NOMO-1 treated with dmso at 0.1 percent for 144 hours (cell line): Measurements from ENCODE around the gene PRODH2.

Experiments
- DNase-seq: peaks from one replicate; lab custom pipeline; 2025; ENCODE audit not compliant: unreplicated experiment; lab: John Stamatoyannopoulos, UW

Gene PRODH2, protein sequence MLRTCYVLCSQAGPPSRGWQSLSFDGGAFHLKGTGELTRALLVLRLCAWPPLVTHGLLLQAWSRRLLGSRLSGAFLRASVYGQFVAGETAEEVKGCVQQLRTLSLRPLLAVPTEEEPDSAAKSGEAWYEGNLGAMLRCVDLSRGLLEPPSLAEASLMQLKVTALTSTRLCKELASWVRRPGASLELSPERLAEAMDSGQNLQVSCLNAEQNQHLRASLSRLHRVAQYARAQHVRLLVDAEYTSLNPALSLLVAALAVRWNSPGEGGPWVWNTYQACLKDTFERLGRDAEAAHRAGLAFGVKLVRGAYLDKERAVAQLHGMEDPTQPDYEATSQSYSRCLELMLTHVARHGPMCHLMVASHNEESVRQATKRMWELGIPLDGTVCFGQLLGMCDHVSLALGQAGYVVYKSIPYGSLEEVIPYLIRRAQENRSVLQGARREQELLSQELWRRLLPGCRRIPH

GRCh38 chr19:35812220-35813042, at the start of gene PRODH2:
PRODH2 (minus strand) TSS chr19:35812845; CDS start chr19:35812805, 40 bp downstream.
- DNase-seq: no peak

DNA sequence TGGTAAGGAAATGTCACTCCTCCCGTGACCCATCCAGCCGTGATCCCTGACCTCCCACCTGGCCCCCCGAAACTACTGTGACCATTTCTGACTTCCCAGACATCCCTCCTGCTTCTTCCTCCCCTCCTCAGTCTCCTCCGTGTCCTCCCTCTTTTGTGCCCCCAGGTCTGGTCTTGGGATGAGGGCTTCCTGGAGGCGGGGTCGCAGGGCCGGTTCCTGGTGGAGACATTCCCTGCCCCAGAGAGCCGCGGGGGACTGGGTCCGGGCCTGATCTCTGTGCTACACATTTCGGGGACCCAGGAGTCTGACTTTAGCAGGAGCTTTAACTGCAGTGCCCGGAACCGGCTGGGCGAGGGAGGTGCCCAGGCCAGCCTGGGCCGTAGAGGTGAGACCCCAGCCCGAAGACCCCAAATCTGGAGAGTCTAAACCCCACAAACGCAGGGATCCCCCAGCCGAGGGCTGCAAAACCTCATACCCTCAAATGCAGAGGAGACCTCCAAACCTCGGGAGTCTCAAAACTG, 49.1 kb upstream of the PRODH2 start:
- DNase-seq: no peak

GRCh38 chr19:35860818-35861639, 48.4 kb upstream of the PRODH2 start:
- DNase-seq: no peak

DNA sequence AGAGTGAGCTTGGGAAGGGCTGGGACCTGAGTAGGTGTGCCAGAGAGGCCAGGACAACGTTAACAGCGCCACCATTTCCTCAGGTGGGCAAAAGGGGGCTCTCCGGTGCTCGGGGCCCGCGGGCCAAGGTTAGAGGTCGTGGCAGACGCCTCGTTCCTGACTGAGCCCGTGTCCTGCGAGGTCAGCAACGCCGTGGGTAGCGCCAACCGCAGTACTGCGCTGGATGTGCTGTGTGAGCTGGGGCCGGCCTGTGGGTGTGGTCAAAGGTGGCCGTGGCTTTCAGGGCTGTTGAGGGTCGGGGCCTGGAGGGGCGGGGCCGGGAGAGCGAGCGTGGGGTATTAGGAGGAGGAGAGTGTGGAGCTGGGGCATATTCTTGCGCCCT, 47.8 kb upstream of the PRODH2 start:
- DNase-seq: no peak

- no peak for DNase-seq
Observed at GRCh38 chr19:35859414-35859813, 46.8 kb upstream of the PRODH2 start.

GRCh38 chr19:35858311-35858710, 45.7 kb upstream of the PRODH2 start:
- no peak for DNase-seq

- DNase-seq: peak; percentile 45
Observed at GRCh38 chr19:35856546-35857149, 44.0 kb upstream of the PRODH2 start, which contains the start of gene KIRREL2. KIRREL2 (plus strand) TSS chr19:35856911; CDS start chr19:35857120, 209 bp downstream.

- DNase-seq: no peak
Observed at GRCh38 chr19:35853038-35853756, 40.6 kb upstream of the PRODH2 start.

- no peak for DNase-seq
Observed at GRCh38 chr19:35852029-35852780, 39.6 kb upstream of the PRODH2 start, which contains the start of gene NPHS1. NPHS1 (minus strand) TSS chr19:35852504; CDS start chr19:35851837, 667 bp downstream.

GRCh38 chr19:35851213-35852028, 38.8 kb upstream of the PRODH2 start:
- no peak for DNase-seq

- no peak for DNase-seq
Observed at GRCh38 chr19:35848919-35849505, 36.4 kb upstream of the PRODH2 start.

GRCh38 chr19:35848486-35848885, 35.8 kb upstream of the PRODH2 start:
- DNase-seq: no peak

- DNase-seq: no peak
Observed at GRCh38 chr19:35847911-35848310, 35.3 kb upstream of the PRODH2 start.

DNA sequence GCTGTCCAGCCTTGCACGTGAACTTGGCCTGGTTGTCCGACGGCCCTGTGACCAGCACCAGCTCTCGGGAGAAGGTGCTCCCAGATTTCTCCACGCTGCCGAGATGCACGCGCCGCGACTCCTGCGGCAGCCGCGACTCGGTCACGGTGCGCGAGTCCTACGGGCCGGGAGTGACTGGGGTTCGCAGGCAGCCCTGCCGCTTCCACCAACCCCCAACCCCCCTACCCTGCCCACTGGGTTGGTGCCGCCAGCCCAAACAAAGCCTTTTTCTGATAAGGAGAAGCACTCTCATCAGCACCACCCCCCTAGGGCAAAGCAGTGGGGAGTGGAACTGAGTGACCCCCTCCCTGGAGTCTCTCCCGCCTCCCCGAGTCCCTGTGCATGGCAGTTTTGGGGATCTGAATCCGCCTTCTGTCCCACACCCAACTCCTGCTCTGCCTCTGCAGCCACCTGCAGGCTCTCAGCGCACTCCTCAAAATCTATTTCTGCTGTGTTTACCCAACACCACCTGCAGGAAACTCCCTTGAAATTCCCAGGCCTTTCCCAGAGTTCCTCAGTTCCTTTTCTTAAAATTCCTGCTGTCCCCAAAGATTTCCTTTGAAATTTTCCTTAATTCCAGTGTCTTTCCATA, 33.5 kb upstream of the PRODH2 start:
- no peak for DNase-seq

GRCh38 chr19:35845215-35846037, 32.8 kb upstream of the PRODH2 start:
- DNase-seq: no peak

- no peak for DNase-seq
Observed at GRCh38 chr19:35844482-35845214, 32.0 kb upstream of the PRODH2 start.
